CD8-positive, alpha-beta memory T cell (primary cell): ENCODE data around the gene BRD3OS. TPM values are rescaled to one million over a fixed set of nuclear protein-coding genes. Genes with fewer than 3 reads are reported as not detected.
"Not testable (repeated sequence)": the region's sequence is repeated elsewhere in the genome, so short reads cannot be mapped to it uniquely, and the experiment has no call there.

Experiments
- CTCF ChIA-PET: fragments of 350-600 bp; sonication (Branson Sonifier 250); formaldehyde crosslinking; loops from one replicate; lab custom pipeline; 2021; ENCODE audit warnings: antibody characterized with exemption; lab: Charles Lee
- POLR2A ChIA-PET: fragments of 350-600 bp; sonication (Branson Sonifier 250); formaldehyde crosslinking; loops from one replicate; lab custom pipeline; 2021; ENCODE audit warnings: antibody characterized with exemption; lab: Charles Lee
- DNase-seq, 5 donors: peaks; one replicate each; pipeline versions ENCODE4 v3.0.0 to v3.0.0-alpha.2; 2020 to 2022; ENCODE audit warnings: mixed read lengths in 1 of 5
- H3K27ac ChIP-seq: one replicate; pipeline ENCODE4 v1.7.0; 2013; ENCODE audit warnings: low read depth, mild to moderate bottlenecking, low read length, moderate library complexity
- H3K27me3 ChIP-seq: 2 replicates; pipeline ENCODE4 v1.7.0; 2013; ENCODE audit warnings: low read length, mild to moderate bottlenecking; ENCODE audit not compliant: insufficient read depth, poor library complexity, severe bottlenecking
- H3K36me3 ChIP-seq: 2 replicates; pipeline ENCODE4 v1.7.0; 2013; ENCODE audit warnings: mild to moderate bottlenecking, low read length, moderate library complexity; ENCODE audit not compliant: insufficient read depth
- H3K4me1 ChIP-seq: 2 replicates; pipeline ENCODE4 v1.7.0; 2013; ENCODE audit warnings: mild to moderate bottlenecking, low read length, moderate library complexity; ENCODE audit not compliant: insufficient read depth
- H3K4me3 ChIP-seq: 2 replicates; pipeline ENCODE4 v1.7.0; 2013; ENCODE audit warnings: mild to moderate bottlenecking, low read length
- H3K9me3 ChIP-seq: 2 replicates; pipeline ENCODE4 v1.7.0; 2013; ENCODE audit warnings: mild to moderate bottlenecking, low read length
- H3K27ac Mint-ChIP-seq, 8 donors: one replicate each; pipeline ENCODE4 v1.8.0; 2020 to 2021; ENCODE audit warnings: mixed read lengths in 8 of 8, mild to moderate bottlenecking in 6 of 8, inconsistent platforms in 3 of 8, moderate library complexity in 3 of 8
- H3K27me3 Mint-ChIP-seq, 2 donors: one replicate each; pipeline ENCODE4 v1.8.0; 2020 to 2021; ENCODE audit warnings: mixed read lengths in 2 of 2, mild to moderate bottlenecking in 1 of 2, moderate library complexity in 1 of 2
- H3K36me3 Mint-ChIP-seq, 3 donors: one replicate each; pipeline ENCODE4 v1.8.0; 2020 to 2021; ENCODE audit warnings: mixed read lengths in 3 of 3, inconsistent platforms in 1 of 3, mild to moderate bottlenecking in 1 of 3
- H3K4me1 Mint-ChIP-seq, 3 donors: one replicate each; pipeline ENCODE4 v1.8.0; 2020 to 2021; ENCODE audit warnings: mixed read lengths in 3 of 3, inconsistent platforms in 1 of 3, mild to moderate bottlenecking in 1 of 3
- H3K4me3 Mint-ChIP-seq, 7 donors: one replicate each; pipeline ENCODE4 v1.8.0; 2020 to 2021; ENCODE audit warnings: mixed read lengths in 7 of 7, mild to moderate bottlenecking in 6 of 7, moderate library complexity in 4 of 7, inconsistent platforms in 2 of 7
- H3K9me3 Mint-ChIP-seq, 5 donors: one replicate each; pipeline ENCODE4 v1.8.0; 2020 to 2022; ENCODE audit warnings: mixed read lengths in 5 of 5, mild to moderate bottlenecking in 3 of 5, moderate library complexity in 2 of 5, inconsistent platforms in 1 of 5
- polyA plus RNA-seq: library from polyadenylated mRNA; unstranded; fragments of 300-500 nt; fragmentation: Illumina TruSeq; gene quantifications from one replicate; pipeline ENCODE4 v1.2.3, GENCODE V29; 2021
- total RNA-seq, 2 experiments: library from RNA; stranded (reverse); gene quantifications; one replicate each; pipeline ENCODE4 v1.2.3, GENCODE V29; 2021

BRD3OS gene
- total and polyA plus RNA-seq, 3 experiments from 2014 or later: 15.4 to 26.2 (median 15.4) TPM

- POLR2A ChIA-PET: interaction anchor here (0.7 to 1.8 kb wide), 3 partner anchors 17 to 93 kb away, joined by 3 to 7 read pairs (median 5); partner anchors contain the start of gene WDR5
- Mint-ChIP-seq H3K27me3 (peaks cover 13 to 30% of the 10 kb centered on the region in 2 donors), H3K4me3 (peak overlapping the region; percentile 84 to 98 (median 87)), H3K9me3 (peaks cover 0 to 5% (median 2%) of the 10 kb centered on the region in 5 donors), H3K36me3 (peaks cover 0 to 10% (median 0%) of the 10 kb centered on the region in 3 donors), H3K27ac (peak overlapping the region in 7 of 8 donors; percentile 54 to 97 (median 92)), H3K4me1 (peaks cover 19 to 28% (median 25%) of the 10 kb centered on the region in 3 donors)
- H3K27me3 ChIP-seq: peaks cover 20% of the 10 kb centered on the region
- H3K27ac ChIP-seq: no peak overlapping the region
- peak overlapping the region; percentile 86 for H3K4me3 ChIP-seq
- no peaks in the 10 kb centered on the region for H3K9me3 ChIP-seq
- H3K4me1 ChIP-seq: peaks cover 27% of the 10 kb centered on the region
- no peaks in the 10 kb centered on the region for H3K36me3 ChIP-seq
- CTCF ChIA-PET: no interaction called here
- peak in 1 of 5 donors; percentile 48 for DNase-seq
Measured at GRCh38 chr9:134069480-134070399, 44.5 kb downstream of the BRD3OS start.

GRCh38 chr9:134071149-134071548 lies 45.9 kb downstream of the BRD3OS start:
- Mint-ChIP-seq H3K9me3 (peaks cover 0 to 8% (median 4%) of the 10 kb centered on the region in 5 donors), H3K4me3 (peak overlapping the region in 2 of 7 donors; percentile 63 to 98), H3K27ac (peak overlapping the region in 2 of 8 donors; percentile 15 to 96), H3K27me3 (peaks cover 13 to 32% of the 10 kb centered on the region in 2 donors), H3K4me1 (peaks cover 8 to 14% (median 13%) of the 10 kb centered on the region in 3 donors), H3K36me3 (peaks cover 0 to 8% (median under 1%) of the 10 kb centered on the region in 3 donors)
- Histone ChIP-seq H3K36me3 (no peaks in the 10 kb centered on the region), H3K27ac (no peak overlapping the region), H3K4me3 (no peak overlapping the region), H3K4me1 (peaks cover 14% of the 10 kb centered on the region), H3K9me3 (no peaks in the 10 kb centered on the region), H3K27me3 (peaks cover 20% of the 10 kb centered on the region)
- CTCF ChIA-PET: interaction anchor here (0.9 kb wide), 1 partner anchor 98 kb away, joined by 3 read pairs; no protein-coding TSS in a partner anchor
- DNase-seq: no peak
- POLR2A ChIA-PET: no interaction called here

- H3K4me3 ChIP-seq, H3K36me3 Mint-ChIP-seq, H3K36me3 ChIP-seq, H3K4me1 ChIP-seq, POLR2A ChIA-PET, H3K4me1 Mint-ChIP-seq, DNase-seq, H3K27ac Mint-ChIP-seq, H3K4me3 Mint-ChIP-seq, H3K9me3 ChIP-seq, H3K27ac ChIP-seq: not testable (repeated sequence)
- Mint-ChIP-seq H3K27me3 (peaks cover 13 to 32% of the 10 kb centered on the region in 2 donors), H3K9me3 (peaks cover 2 to 21% (median 14%) of the 10 kb centered on the region in 5 donors)
- CTCF ChIA-PET: interaction anchor here (1.5 kb wide), 1 partner anchor 10 kb away, joined by 3 read pairs; no protein-coding TSS in a partner anchor
- peaks cover 20% of the 10 kb centered on the region for H3K27me3 ChIP-seq
Measured at GRCh38 chr9:134072683-134073082, 47.4 kb downstream of the BRD3OS start.

GRCh38 chr9:134073500-134073899 lies 48.2 kb downstream of the BRD3OS start:
- CTCF ChIA-PET: interaction anchor here (1.6 kb wide), 1 partner anchor 79 kb away, joined by 3 read pairs; no protein-coding TSS in a partner anchor
- peaks cover 3 to 8% (median 7%) of the 10 kb centered on the region in 3 donors for H3K4me1 Mint-ChIP-seq
- POLR2A ChIA-PET: no interaction called here

GRCh38 chr9:134075689-134076088 lies 50.4 kb downstream of the BRD3OS start:
- H3K4me1 ChIP-seq, H3K9me3 ChIP-seq, H3K4me3 Mint-ChIP-seq, H3K4me3 ChIP-seq, H3K36me3 ChIP-seq, H3K27ac ChIP-seq, H3K27me3 ChIP-seq, POLR2A ChIA-PET, H3K27ac Mint-ChIP-seq, DNase-seq, CTCF ChIA-PET, H3K36me3 Mint-ChIP-seq, H3K4me1 Mint-ChIP-seq: not testable (repeated sequence)
- H3K27me3 Mint-ChIP-seq: peaks cover 10 to 25% of the 10 kb centered on the region in 2 donors
- peaks cover 2 to 32% (median 17%) of the 10 kb centered on the region in 5 donors for H3K9me3 Mint-ChIP-seq

More at GRCh38 chr9:134073500-134073899, 48.2 kb downstream of the BRD3OS start:
- no peaks in the 10 kb centered on the region for H3K9me3 ChIP-seq
- no peak overlapping the region for H3K27ac ChIP-seq
- Mint-ChIP-seq H3K9me3 (peaks cover 2 to 22% (median 14%) of the 10 kb centered on the region in 5 donors), H3K4me3 (no peak overlapping the region), H3K36me3 (peaks cover 2 to 6% (median 3%) of the 10 kb centered on the region in 3 donors), H3K27me3 (peaks cover 13 to 32% of the 10 kb centered on the region in 2 donors), H3K27ac (no peak overlapping the region)
- H3K4me3 ChIP-seq: no peak overlapping the region
- DNase-seq: no peak
- no peaks in the 10 kb centered on the region for H3K36me3 ChIP-seq
- peaks cover 20% of the 10 kb centered on the region for H3K27me3 ChIP-seq
- peaks cover 8% of the 10 kb centered on the region for H3K4me1 ChIP-seq

GRCh38 chr9:134076644-134077043 lies 51.4 kb downstream of the BRD3OS start:
- no peaks in the 10 kb centered on the region for H3K4me1 ChIP-seq
- H3K27ac ChIP-seq: no peak overlapping the region
- H3K27me3 Mint-ChIP-seq: peaks cover 12 to 29% of the 10 kb centered on the region in 2 donors
- H3K27ac Mint-ChIP-seq: peak overlapping the region in 1 of 8 donors; percentile 70
- CTCF ChIA-PET: no interaction called here
- H3K4me1 Mint-ChIP-seq: no peaks in the 10 kb centered on the region
- H3K36me3 ChIP-seq: no peaks in the 10 kb centered on the region
- H3K9me3 Mint-ChIP-seq: peaks cover 2 to 37% (median 18%) of the 10 kb centered on the region in 5 donors
- peaks cover 0 to 6% (median 3%) of the 10 kb centered on the region in 3 donors for H3K36me3 Mint-ChIP-seq
- no peak overlapping the region for H3K4me3 ChIP-seq
- H3K9me3 ChIP-seq: no peaks in the 10 kb centered on the region
- no peaks in the 10 kb centered on the region for H3K27me3 ChIP-seq
- no peak for DNase-seq
- POLR2A ChIA-PET: no interaction called here
- no peak overlapping the region for H3K4me3 Mint-ChIP-seq
